HG02759 (cell line): ENCODE results near the gene HOXA1.

ENCODE experiments used
- ATAC-seq: cut with Tn5 transposase; IDR thresholded peaks from one replicate; pipeline ENCODE4 v1.9.1; 2021; ENCODE audit warnings: mild to moderate bottlenecking, moderate library complexity; ENCODE audit not compliant: unreplicated experiment

Gene HOXA1

DNA sequence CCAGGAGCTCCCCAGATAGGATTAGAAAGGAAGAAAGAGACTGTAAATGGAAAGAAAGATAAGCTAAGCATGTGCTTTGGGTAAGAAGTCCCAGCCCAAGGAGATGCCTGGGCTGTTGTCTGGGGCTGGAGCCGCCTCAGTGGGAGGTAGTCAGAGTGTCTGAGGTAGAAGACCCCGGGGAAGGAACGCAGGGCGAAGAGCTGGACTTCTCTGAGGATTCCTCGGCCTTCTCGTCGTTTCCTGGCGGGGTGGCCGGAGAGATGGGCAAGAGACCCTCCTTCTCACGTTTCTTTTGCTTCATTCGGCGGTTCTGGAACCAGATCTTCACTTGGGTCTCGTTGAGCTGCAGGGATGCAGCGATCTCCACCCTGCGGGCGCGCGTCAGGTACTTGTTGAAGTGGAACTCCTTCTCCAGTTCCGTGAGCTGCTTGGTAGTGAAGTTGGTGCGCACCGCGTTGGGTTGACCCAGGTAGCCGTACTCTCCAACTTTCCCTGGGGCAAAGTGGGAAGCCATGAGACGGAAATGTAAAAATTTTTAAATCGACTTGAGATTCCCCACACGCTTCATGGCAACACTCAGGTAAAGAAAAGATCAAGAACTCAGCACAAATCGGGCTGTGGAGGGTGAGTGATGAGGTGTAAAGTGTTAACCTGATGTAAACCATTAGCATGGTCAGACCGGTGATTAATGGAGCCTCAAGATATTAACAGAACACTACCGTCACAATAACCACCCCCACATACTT, 1.3 kb downstream of the HOXA1 start:
- ATAC-seq, result no peak

DNA sequence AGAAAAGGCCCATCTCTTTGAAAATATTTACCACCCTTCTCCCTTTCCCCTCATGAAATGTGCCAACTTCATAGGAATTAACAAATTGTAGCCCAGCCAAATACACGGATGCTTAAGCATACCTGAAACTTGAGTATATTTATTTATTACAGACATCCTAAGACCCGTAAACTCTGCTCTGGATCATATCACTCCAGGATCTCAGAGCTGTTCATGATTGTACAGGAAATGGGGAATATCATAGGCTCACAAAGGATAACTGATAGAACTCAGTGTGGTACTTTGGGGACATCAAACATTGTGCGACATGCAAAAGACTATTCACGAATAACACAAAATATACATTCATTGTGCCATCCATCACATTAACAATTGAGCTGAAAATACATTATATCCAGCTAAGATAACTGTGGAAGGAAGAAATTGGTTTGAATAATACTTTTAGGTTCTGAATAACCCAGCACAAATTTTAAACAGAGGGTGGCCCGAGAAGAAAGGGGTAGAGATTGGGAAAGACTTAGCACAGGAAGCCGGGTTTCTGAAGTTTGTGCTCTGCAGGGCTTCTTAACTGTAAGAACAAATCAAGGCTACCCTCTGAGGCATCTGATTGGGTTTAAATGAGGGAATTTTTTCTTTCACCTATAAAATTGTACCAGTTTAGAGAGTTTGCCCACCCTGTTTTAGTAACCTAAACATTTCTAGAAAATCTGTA, 2.5 kb downstream of the HOXA1 start:
- no peak for ATAC-seq

DNA sequence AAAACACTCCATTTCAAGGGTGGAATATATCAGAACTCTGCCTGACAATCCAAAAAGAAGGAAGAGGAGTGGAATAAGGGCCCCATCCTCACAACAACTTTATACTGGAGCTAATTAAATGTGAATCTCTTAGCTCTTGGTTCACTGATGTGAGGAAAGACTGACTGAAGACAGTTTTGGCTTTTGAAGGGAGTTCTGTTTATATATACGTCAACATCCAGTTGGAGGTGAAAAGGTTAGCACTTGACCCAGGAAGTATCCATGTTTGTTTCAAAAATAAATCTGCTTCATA, 3.0 kb downstream of the HOXA1 start:
- no peak for ATAC-seq

GRCh38 chr7:27091941-27092818, 3.6 kb downstream of the HOXA1 start:
- ATAC-seq, result no peak

- no peak for ATAC-seq
Measured at GRCh38 chr7:27091105-27091504, 4.7 kb downstream of the HOXA1 start.

DNA sequence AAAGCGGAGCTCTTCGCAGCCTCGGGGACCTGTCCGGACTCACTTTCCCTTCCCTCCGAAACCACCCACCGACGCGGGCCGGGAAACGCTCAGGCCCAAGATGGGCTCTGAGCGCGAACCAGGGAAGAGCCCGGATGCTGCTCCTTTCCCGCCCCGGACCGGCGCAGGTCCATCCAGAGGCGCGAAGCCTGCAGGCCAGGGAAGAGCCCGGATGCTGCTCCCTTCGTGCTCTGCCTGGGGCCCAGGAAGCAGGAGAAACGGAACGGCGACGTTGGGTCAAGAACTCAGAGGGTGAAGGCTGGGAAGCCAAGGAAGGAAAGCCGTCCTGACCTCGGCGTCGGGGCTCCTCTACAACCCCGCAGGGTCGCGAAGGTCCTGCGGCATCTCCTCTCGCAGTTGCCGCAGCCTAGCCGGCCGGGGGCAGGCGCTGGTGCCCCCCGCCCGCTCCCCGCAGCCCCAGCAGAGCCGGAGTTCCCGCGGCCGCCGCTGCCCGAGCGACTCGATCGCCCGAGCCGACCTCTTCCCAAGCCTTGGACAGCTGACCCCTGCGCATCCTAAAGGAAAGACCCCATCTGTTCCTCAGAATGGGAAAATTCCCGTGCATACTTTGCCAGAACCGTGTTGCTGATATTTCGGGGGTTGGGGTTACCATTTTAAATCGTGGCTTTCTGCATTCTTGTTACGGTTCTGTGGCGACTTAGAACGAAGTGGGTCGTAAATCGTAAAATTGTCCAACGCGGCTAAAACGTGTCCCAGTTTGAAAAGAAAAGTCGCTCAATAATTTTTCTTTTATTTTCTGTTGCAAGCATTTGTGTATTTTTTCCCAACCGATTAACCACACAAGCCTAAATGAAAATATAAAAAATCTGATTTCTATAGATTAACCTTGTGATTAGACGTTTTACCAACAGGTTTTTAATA, 7.5 kb downstream of the HOXA1 start:
- no peak for ATAC-seq

GRCh38 chr7:27083646-27084045, 12.2 kb downstream of the HOXA1 start:
- ATAC-seq, result peak; percentile 65

DNA sequence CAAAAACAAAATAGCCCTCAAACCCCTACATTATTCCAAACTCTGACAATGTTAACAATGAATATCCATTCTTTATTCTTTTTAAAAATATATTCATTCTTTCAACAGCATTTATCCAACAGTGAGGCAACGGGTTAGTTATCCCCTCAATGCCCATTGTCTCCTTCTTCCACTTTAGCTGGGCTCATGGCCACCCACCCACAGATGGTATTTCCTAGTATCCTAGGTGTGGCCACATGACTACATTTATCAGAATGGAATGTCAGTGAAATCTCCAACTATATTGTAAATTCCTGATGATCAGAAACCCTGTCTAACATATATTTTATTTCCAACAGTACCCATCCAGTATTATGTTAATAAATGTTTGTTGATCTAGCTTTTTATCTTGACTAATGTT, 13.6 kb downstream of the HOXA1 start:
- ATAC-seq, result no peak

- ATAC-seq, result no peak
Measured at GRCh38 chr7:27080844-27081436, 14.9 kb downstream of the HOXA1 start.

- ATAC-seq, result no peak
Measured at GRCh38 chr7:27079234-27079975, 16.4 kb downstream of the HOXA1 start.

- ATAC-seq, result no peak
Measured at GRCh38 chr7:27078616-27079233, 17.1 kb downstream of the HOXA1 start.

- ATAC-seq, result no peak
Measured at GRCh38 chr7:27073076-27073475, 22.7 kb downstream of the HOXA1 start.

- no peak for ATAC-seq
Measured at GRCh38 chr7:27071622-27072390, 24.0 kb downstream of the HOXA1 start.

DNA sequence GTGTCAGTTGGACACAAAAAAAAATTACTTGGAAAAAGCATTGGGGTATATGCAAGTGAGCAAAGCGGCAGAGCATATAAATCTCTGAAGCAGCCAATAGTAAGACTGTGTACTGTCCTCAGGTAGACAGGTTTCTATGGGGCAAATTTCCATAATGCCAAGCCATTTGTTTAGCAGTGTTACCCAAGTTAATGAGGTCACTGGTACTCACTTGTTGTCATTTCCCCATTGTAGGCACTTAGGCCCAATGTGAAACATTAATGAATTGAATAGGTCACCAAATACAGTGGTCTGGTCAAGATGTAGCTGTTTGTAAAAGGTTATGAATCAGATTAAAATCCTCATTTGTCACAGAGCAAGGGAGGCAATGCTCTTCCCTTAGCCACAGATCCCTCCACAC, 27.5 kb downstream of the HOXA1 start:
- ATAC-seq, result no peak

- no peak for ATAC-seq
Measured at GRCh38 chr7:27066148-27066547, 29.7 kb downstream of the HOXA1 start.

- no peak for ATAC-seq
Measured at GRCh38 chr7:27065709-27066108, 30.1 kb downstream of the HOXA1 start.

- no peak for ATAC-seq
Measured at GRCh38 chr7:27064661-27065060, 31.1 kb downstream of the HOXA1 start.

GRCh38 chr7:27064159-27064558, 31.6 kb downstream of the HOXA1 start:
- no peak for ATAC-seq
